T-cell (primary cell): ENCODE data around the gene CECR2. TPM values are rescaled to one million over a fixed set of nuclear protein-coding genes. Genes with fewer than 3 reads are reported as not detected.

Source experiments
- ATAC-seq, 4 experiments: fragments of 200-7000 bp in 3 of 4; fragments of 150-1000 bp in 1 of 4; cut with Tn5 transposase; replicated peaks in 1 of 4; 1 replicate in 3 of 4; 2 replicates in 1 of 4; pipeline ENCODE4 v1.10.0; 2021; ENCODE audit warnings: moderate library complexity in 3 of 4, mild to moderate bottlenecking in 2 of 4, moderate number of reproducible peaks in 1 of 4
- CTCF ChIA-PET, 2 donors: fragments of 300-600 bp; sonication (Branson Sonifier 250); formaldehyde crosslinking; loops; one replicate each; lab custom pipeline; 2022; ENCODE audit warnings: antibody characterized with exemption in 2 of 2; lab: Charles Lee
- POLR2A ChIA-PET, 2 donors: fragments of 300-600 bp; sonication (Branson Sonifier 250); formaldehyde crosslinking; loops; one replicate each; lab custom pipeline; 2022; ENCODE audit warnings: antibody characterized with exemption in 2 of 2; lab: Charles Lee
- DNase-seq, 35 experiments: peaks; one replicate each; pipeline versions ENCODE4 v3.0.0 to v3.0.0-alpha.2; 2013 to 2023
- H3K27ac ChIP-seq: one replicate; pipeline ENCODE4 v1.5.1; 2013; ENCODE audit warnings: low read length
- H3K27me3 ChIP-seq, 2 experiments: replicated peaks in 1 of 2; 1 replicate in 1 of 2; 2 replicates in 1 of 2; pipeline versions ENCODE4 v1.6.1 to v1.7.0; 2013; ENCODE audit warnings: low read length in 1 of 2, mixed read lengths in 1 of 2; ENCODE audit not compliant: control insufficient read depth in 2 of 2, insufficient read depth in 2 of 2; ENCODE audit errors: extremely low read depth in 1 of 2
- H3K36me3 ChIP-seq, 2 donors: 1 replicate in 1 of 2; 2 replicates in 1 of 2; pipeline versions ENCODE4 v1.6.1 to v1.7.0; 2013; ENCODE audit warnings: low read length in 1 of 2; ENCODE audit not compliant: control insufficient read depth in 2 of 2, insufficient read depth in 1 of 2; ENCODE audit errors: extremely low read depth in 1 of 2
- H3K4me1 ChIP-seq, 2 experiments: 1 replicate in 1 of 2; 2 replicates in 1 of 2; pipeline versions ENCODE4 v1.6.1 to v1.7.0; 2013; ENCODE audit warnings: low read length in 2 of 2, mixed read lengths in 1 of 2; ENCODE audit not compliant: insufficient read depth in 2 of 2, control insufficient read depth in 1 of 2; ENCODE audit errors: extremely low read depth in 1 of 2
- H3K4me3 ChIP-seq, 2 donors: 1 replicate in 1 of 2; 2 replicates in 1 of 2; pipeline versions ENCODE4 v1.5.1 to v1.7.0; 2013; ENCODE audit warnings: mild to moderate bottlenecking in 2 of 2, low read length in 1 of 2, moderate library complexity in 1 of 2; ENCODE audit not compliant: control insufficient read depth in 1 of 2; ENCODE audit errors: extremely low read depth in 1 of 2
- H3K9me3 ChIP-seq: 2 replicates; pipeline ENCODE4 v1.7.0; 2013
- H3K27ac Mint-ChIP-seq, 2 donors: one replicate each; pipeline ENCODE4 v1.8.0; 2020 to 2021; ENCODE audit warnings: mild to moderate bottlenecking in 2 of 2, mixed read lengths in 2 of 2
- H3K27me3 Mint-ChIP-seq, 2 donors: one replicate each; pipeline ENCODE4 v1.8.0; 2021 to 2022; ENCODE audit warnings: mixed read lengths in 2 of 2
- H3K36me3 Mint-ChIP-seq: one replicate; pipeline ENCODE4 v1.8.0; 2021; ENCODE audit warnings: mixed read lengths
- H3K4me1 Mint-ChIP-seq, 3 donors: one replicate each; pipeline ENCODE4 v1.8.0; 2020 to 2022; ENCODE audit warnings: mixed read lengths in 3 of 3, mild to moderate bottlenecking in 1 of 3
- H3K4me3 Mint-ChIP-seq, 3 donors: one replicate each; pipeline ENCODE4 v1.8.0; 2020 to 2022; ENCODE audit warnings: mild to moderate bottlenecking in 3 of 3, mixed read lengths in 3 of 3, moderate library complexity in 3 of 3
- H3K9me3 Mint-ChIP-seq, 3 donors: one replicate each; pipeline ENCODE4 v1.8.0; 2020 to 2022; ENCODE audit warnings: mixed read lengths in 3 of 3
- WGBS: methylation state at CpG from one replicate; pipeline ENCODE4 v1.1.5; 2013; ENCODE audit warnings: missing lambda C conversion rate; ENCODE audit not compliant: insufficient coverage; 5-methylcytosine and 5-hydroxymethylcytosine counted together
- total RNA-seq, 35 experiments: library from RNA in 6 of 35; stranded (reverse) in 6 of 35; fragments of 120-200 nt in 1 of 35; gene quantifications; one replicate each; pipeline versions ENCODE4 v1.2.1 to v1.2.4 and lab custom pipeline; 2013 to 2026

Gene CECR2
- total RNA-seq, 5 donors from 2014 or later (not counting 1 experiment from before 2014, with no cell fraction given) = 0.09 to 1.1 (median 0.50) TPM; not detected in 1

- ChIA-PET POLR2A (no interaction called here), CTCF (no interaction called here)
- Histone ChIP-seq H3K27me3 (no peaks in the 10 kb centered on the region), H3K4me1 (no peaks in the 10 kb centered on the region), H3K4me3 (no peak overlapping the region), H3K36me3 (peaks cover 7 to 70% of the 10 kb centered on the region in 2 donors), H3K9me3 (no peaks in the 10 kb centered on the region), H3K27ac (no peak overlapping the region)
- H3K36me3 Mint-ChIP-seq = peaks cover 52% of the 10 kb centered on the region
- no peak overlapping the region for H3K4me3 Mint-ChIP-seq
- no peaks in the 10 kb centered on the region for H3K27me3 Mint-ChIP-seq
- ATAC-seq = no peak
- WGBS = 100% methylated on average over 1 of the region's 4 CpGs
- H3K9me3 Mint-ChIP-seq = no peaks in the 10 kb centered on the region
- peaks cover 0 to 9% (median 6%) of the 10 kb centered on the region in 3 donors for H3K4me1 Mint-ChIP-seq
- no peak for DNase-seq
- H3K27ac Mint-ChIP-seq = peak overlapping the region in 1 of 2 donors; percentile 10
Measured at GRCh38 chr22:17598318-17598717, 229.1 kb downstream of the CECR2 start.

- H3K9me3 Mint-ChIP-seq = no peaks in the 10 kb centered on the region
- no peaks in the 10 kb centered on the region for H3K9me3 ChIP-seq
- H3K36me3 ChIP-seq = peaks cover 7 to 56% of the 10 kb centered on the region in 2 donors
- peak overlapping the region in 1 of 2 donors; percentile 4 for H3K27ac Mint-ChIP-seq
- no peak overlapping the region for H3K27ac ChIP-seq
- no peaks in the 10 kb centered on the region for H3K27me3 ChIP-seq
- DNase-seq (no peak), ATAC-seq (no peak)
- WGBS = 100% methylated on average over 2 of the region's 3 CpGs
- no peaks in the 10 kb centered on the region for H3K4me1 ChIP-seq
- H3K4me3 ChIP-seq = no peak overlapping the region
- peaks cover 9 to 10% (median 9%) of the 10 kb centered on the region in 3 donors for H3K4me1 Mint-ChIP-seq
- CTCF ChIA-PET = no interaction called here
- H3K27me3 Mint-ChIP-seq = no peaks in the 10 kb centered on the region
- H3K4me3 Mint-ChIP-seq = no peak overlapping the region
- POLR2A ChIA-PET = no interaction called here
- peaks cover 44% of the 10 kb centered on the region for H3K36me3 Mint-ChIP-seq
Measured at GRCh38 chr22:17601031-17601430, 231.8 kb downstream of the CECR2 start.

GRCh38 chr22:17603668-17604067 is 234.4 kb downstream of the CECR2 start:
- no peak overlapping the region for H3K4me3 Mint-ChIP-seq
- CTCF ChIA-PET = no interaction called here

GRCh38 chr22:17606496-17606895 is 237.2 kb downstream of the CECR2 start:
- DNase-seq = no peak
- no peak overlapping the region for H3K27ac ChIP-seq
- no peaks in the 10 kb centered on the region for H3K27me3 ChIP-seq
- CTCF ChIA-PET = interaction anchor here in 1 of 2 donors (0.5 kb wide), 1 partner anchor 421 kb away, joined by 3 read pairs; no protein-coding TSS in a partner anchor
- H3K27ac Mint-ChIP-seq = no peak overlapping the region
- H3K36me3 Mint-ChIP-seq = peaks cover 20% of the 10 kb centered on the region
- H3K4me1 Mint-ChIP-seq = peaks cover 9 to 16% (median 11%) of the 10 kb centered on the region in 3 donors
- H3K36me3 ChIP-seq = peaks cover 0 to 49% of the 10 kb centered on the region in 2 donors
- no peaks in the 10 kb centered on the region for H3K27me3 Mint-ChIP-seq
- H3K4me3 ChIP-seq = no peak overlapping the region
- no peak overlapping the region for H3K4me3 Mint-ChIP-seq
- H3K9me3 ChIP-seq = no peaks in the 10 kb centered on the region
- H3K4me1 ChIP-seq = no peaks in the 10 kb centered on the region
- WGBS = 94% methylated on average over 5 of the region's 5 CpGs
- no peak for ATAC-seq
- no peaks in the 10 kb centered on the region for H3K9me3 Mint-ChIP-seq
- POLR2A ChIA-PET = interaction anchor here in 1 of 2 donors (0.8 kb wide), 1 partner anchor 108 kb away, joined by 4 read pairs; no protein-coding TSS in a partner anchor

More at GRCh38 chr22:17603668-17604067, 234.4 kb downstream of the CECR2 start:
- H3K4me1 Mint-ChIP-seq = peaks cover 9 to 13% (median 11%) of the 10 kb centered on the region in 3 donors
- H3K27me3 Mint-ChIP-seq = no peaks in the 10 kb centered on the region
- Histone ChIP-seq H3K4me3 (no peak overlapping the region), H3K36me3 (peaks cover 0 to 53% of the 10 kb centered on the region in 2 donors), H3K4me1 (no peaks in the 10 kb centered on the region), H3K27me3 (no peaks in the 10 kb centered on the region), H3K27ac (no peak overlapping the region), H3K9me3 (no peaks in the 10 kb centered on the region)
- peaks cover 24% of the 10 kb centered on the region for H3K36me3 Mint-ChIP-seq
- WGBS = 100% methylated on average over 3 of the region's 4 CpGs
- no peak for DNase-seq
- POLR2A ChIA-PET = interaction anchor here in 1 of 2 donors (0.6 kb wide), 1 partner anchor 36 kb away, joined by 3 read pairs; no protein-coding TSS in a partner anchor
- no peaks in the 10 kb centered on the region for H3K9me3 Mint-ChIP-seq
- H3K27ac Mint-ChIP-seq = no peak overlapping the region
- no peak for ATAC-seq

Other genes starting within 250 kb of the CECR2 start
- under 1 TPM in 3 of 5 donors, not detected in 2; 0.13 to 0.19 (median 0.15) TPM for gene TMEM121B, start 248.1 kb upstream of the CECR2 start, total RNA-seq
- 10 to 100 TPM; 17.6 to 34.2 (median 30.1) TPM for gene HDHD5, start 210.2 kb upstream of the CECR2 start, total RNA-seq
- 100 to 1,000 TPM in 3 of 5 donors, 10 to 100 TPM in 2; 88.0 to 146 (median 117) TPM for gene ADA2, start 150.0 kb upstream of the CECR2 start, total RNA-seq
- not detected for gene SLC25A18, start 194.0 kb downstream of the CECR2 start, total RNA-seq